ENCODE measurements around the gene GTF2F2.

The GTF2F2 gene

DNA sequence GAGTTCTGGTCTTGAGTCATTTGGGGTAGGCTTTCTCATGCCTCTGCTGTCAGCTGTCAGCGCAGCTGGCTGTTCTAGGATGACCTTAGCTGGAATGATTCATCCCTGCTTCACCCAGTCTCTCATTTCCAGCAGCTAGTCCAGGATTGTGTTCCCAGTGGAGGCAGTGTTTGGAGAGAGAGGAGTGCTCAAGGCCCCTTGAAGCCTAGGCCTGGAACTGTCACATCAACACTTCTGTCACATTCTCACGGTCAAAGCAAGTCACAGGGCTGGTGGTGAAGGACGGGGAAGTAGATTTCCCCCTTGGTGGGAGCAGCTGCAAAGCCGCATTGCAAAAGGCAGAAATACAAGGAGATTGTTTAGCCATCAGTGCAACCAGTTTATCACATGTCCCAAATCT, 205.5 kb downstream of the GTF2F2 start:
- ChIA-PET CTCF (interaction anchor here (0.9 to 4.3 kb wide), 7 partner anchors 8 to 842 kb away, joined by 3 to 21 read pairs (median 5); no protein-coding TSS in a partner anchor), POLR2A (interaction anchor here (1.5 to 1.9 kb wide), 2 partner anchors 9 to 15 kb away, joined by 4 to 5 read pairs; partner anchors contain the start of gene TPT1)
- TF ChIP-seq, protein P1, sequence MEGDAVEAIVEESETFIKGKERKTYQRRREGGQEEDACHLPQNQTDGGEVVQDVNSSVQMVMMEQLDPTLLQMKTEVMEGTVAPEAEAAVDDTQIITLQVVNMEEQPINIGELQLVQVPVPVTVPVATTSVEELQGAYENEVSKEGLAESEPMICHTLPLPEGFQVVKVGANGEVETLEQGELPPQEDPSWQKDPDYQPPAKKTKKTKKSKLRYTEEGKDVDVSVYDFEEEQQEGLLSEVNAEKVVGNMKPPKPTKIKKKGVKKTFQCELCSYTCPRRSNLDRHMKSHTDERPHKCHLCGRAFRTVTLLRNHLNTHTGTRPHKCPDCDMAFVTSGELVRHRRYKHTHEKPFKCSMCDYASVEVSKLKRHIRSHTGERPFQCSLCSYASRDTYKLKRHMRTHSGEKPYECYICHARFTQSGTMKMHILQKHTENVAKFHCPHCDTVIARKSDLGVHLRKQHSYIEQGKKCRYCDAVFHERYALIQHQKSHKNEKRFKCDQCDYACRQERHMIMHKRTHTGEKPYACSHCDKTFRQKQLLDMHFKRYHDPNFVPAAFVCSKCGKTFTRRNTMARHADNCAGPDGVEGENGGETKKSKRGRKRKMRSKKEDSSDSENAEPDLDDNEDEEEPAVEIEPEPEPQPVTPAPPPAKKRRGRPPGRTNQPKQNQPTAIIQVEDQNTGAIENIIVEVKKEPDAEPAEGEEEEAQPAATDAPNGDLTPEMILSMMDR (IDR thresholded peaks at IDR 0.05; ENCODE audit: control extremely low read depth, extremely low read depth, low read depth, missing control alignments), result no peak

DNA sequence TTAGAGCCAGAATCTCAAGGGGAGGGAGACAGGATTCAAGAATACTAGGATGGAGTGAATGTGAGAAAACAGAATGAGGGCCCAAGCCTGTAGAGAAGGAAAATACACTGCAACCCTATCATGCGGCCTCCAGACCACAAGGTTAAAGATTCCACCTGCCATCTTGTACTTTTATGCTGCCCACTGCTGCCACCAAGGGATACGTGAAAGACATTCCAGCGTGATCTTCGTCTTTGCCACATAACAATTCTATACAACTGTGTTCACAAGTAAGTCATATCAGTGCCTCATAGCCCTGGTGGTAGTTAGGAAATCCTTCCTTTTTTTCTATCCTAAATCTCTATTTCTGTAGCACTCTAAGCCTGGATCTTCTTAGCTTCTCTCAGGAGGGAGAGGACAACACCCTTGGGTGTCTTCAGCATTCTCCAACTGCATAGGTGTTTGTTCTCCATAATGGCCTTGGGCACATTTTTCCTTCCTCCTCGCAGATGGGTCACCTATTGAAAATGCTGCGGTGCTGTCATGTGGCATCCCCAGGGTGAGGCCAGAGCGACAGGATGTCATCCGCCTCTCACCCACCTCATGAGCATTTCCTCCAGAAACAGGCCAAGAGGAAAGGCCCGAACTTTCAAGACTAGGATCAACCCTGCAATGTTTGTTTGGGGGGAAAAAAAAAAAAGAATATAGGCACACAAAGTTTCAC, 207.1 kb downstream of the GTF2F2 start:
- TF ChIP-seq, protein P1 (IDR thresholded peaks at IDR 0.05; ENCODE audit: control extremely low read depth, extremely low read depth, low read depth, missing control alignments), result no peak
- ChIA-PET CTCF (no interaction called here), POLR2A (no interaction called here)
- DNase-seq (ENCODE audit: extremely low spot score), result no peak

More for the DNA sequence above, 205.5 kb downstream of the GTF2F2 start:
- DNase-seq (ENCODE audit: extremely low spot score), result no peak

DNA sequence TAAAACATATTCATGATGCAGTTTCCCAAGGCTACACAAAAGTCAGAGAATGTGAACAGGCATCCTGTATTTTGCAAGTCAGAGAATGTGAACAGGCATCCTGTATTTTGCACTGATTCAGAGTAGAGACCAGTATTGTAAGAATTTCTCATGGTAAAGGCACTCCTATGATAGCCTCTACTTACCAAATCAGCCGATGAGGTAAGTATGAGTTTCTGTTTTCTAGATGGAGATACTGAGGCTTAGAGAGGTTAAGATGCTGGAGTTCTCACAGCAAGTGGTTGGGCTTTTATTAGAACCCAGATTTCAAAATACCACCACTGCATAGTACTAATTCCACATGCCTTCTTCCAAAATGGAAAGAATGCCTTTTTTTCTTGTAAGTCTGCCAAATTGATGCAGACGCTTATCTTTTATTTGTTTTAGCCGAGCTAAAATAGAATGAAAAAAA, 208.4 kb downstream of the GTF2F2 start:
- ChIA-PET CTCF (no interaction called here), POLR2A (no interaction called here)
- no peak for DNase-seq (ENCODE audit: extremely low spot score)
- TF ChIP-seq, protein P1 (IDR thresholded peaks at IDR 0.05; ENCODE audit: control extremely low read depth, extremely low read depth, low read depth, missing control alignments), result no peak

DNA sequence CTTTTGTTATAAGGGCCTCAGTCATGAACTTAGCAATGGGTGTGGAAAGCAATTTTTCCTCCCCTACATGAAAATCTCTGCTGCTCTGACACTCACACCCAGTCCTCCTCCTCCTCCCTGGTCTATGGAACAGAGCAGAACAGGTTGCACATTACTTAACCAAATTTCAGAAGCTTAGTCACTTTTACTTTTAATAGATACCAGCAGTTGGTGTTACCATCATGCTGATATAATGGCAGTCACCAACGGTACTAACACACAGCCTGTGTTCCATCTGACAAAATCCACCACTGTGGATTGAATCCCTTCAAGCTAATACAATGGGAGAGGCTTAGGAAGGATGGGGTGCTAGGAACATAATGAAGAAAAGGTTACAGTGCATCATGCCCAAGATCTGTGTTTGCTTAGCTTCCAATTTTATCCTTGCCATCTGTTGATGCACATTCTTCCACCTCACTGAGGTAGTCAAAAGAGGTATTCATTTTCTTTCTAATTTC, 210.9 kb downstream of the GTF2F2 start:
- TF ChIP-seq, protein P1 (IDR thresholded peaks at IDR 0.05; ENCODE audit: control extremely low read depth, extremely low read depth, low read depth, missing control alignments), result no peak

DNA sequence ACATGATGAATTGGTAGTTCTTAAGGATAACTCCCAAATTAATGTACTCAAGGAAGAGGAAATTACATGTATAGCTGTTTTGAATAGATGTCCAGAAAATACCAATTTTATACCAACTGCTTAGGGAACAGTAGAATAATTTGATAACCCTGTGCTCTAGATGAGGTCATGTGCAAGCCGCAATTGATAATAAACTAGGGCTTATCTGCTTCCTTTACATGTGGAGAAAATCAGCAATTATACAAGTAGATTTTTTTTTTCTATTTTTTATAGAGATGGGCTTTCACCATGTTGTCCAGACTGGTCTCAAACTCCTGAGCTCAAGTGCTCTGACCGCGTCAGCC, 211.4 kb downstream of the GTF2F2 start:
- TF ChIP-seq, protein P1 (IDR thresholded peaks at IDR 0.05; ENCODE audit: control extremely low read depth, extremely low read depth, low read depth, missing control alignments), result no peak
- ChIA-PET CTCF (interaction anchor here (0.9 to 1.4 kb wide), 4 partner anchors 9 to 50 kb away, joined by 3 to 5 read pairs (median 4); no protein-coding TSS in a partner anchor), POLR2A (interaction anchor here (0.7 to 1.3 kb wide), 3 partner anchors 9 to 25 kb away, joined by 3 to 5 read pairs (median 4); no protein-coding TSS in a partner anchor)
- no peak for DNase-seq (ENCODE audit: extremely low spot score)

More for the DNA sequence above, 210.9 kb downstream of the GTF2F2 start:
- DNase-seq (ENCODE audit: extremely low spot score), result no peak
- POLR2A ChIA-PET, result interaction anchor here (1.3 kb wide), 1 partner anchor 8 kb away, joined by 4 read pairs; no protein-coding TSS in a partner anchor
- CTCF ChIA-PET, result interaction anchor here (0.9 to 1.4 kb wide), 4 partner anchors 9 to 50 kb away, joined by 3 to 5 read pairs (median 4); no protein-coding TSS in a partner anchor

DNA sequence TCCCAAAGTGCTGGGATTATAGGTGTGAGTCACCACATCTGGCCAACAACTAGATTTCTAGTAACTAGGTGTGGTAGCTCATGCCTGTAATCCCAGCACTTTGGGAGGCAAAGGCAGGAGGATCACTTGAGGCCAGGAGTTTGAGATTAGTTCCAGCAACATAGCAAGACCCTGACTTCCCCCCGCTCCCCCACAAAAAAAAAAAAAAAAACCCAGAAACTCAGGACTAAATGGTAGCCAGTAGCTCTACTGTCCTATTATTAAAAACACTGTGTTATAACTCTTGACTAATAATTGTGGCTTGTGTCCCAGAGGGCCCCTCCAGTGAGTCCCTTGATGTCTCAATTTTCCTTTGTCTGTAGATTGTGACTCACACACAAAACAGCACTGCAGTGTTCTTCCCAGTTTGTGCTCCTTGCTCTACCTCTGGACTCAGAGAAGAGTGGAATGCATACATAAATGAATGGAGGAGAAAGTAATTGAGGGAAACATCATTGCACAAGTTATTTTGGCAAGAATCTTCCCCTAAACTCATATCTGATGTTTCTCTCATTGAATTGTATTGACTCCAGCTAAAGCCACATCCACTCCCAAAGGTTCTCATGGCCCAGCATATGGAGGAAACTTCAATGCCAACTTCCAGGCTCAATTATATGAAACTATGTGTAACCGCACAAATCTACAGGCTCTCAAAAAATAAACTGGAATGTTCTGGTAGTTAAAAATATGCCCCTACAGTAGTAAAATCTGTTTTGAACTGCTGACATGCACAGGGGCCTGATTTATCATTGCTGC, 211.9 kb downstream of the GTF2F2 start:
- DNase-seq (ENCODE audit: extremely low spot score), result no peak
- POLR2A ChIA-PET, result interaction anchor here (0.6 to 1.3 kb wide), 4 partner anchors 8 to 24 kb away, joined by 3 to 5 read pairs (median 4); no protein-coding TSS in a partner anchor
- TF ChIP-seq, protein P1 (IDR thresholded peaks at IDR 0.05; ENCODE audit: control extremely low read depth, extremely low read depth, low read depth, missing control alignments), result no peak
- CTCF ChIA-PET, result interaction anchor here (0.7 to 1.4 kb wide), 6 partner anchors 8 to 284 kb away, joined by 3 to 4 read pairs (median 3); no protein-coding TSS in a partner anchor
